GM12873 (cell line): Measurements from ENCODE around the gene BST1.

Source experiments
- TF ChIP-seq, protein P1 (sequence below): IDR thresholded peaks from 2 replicates; pipeline ENCODE4 v1.5.1; 2012; ENCODE audit warnings: low read depth, mild to moderate bottlenecking, moderate library complexity, low read length, control low read depth; ENCODE audit not compliant: insufficient read depth; ENCODE audit errors: missing control alignments

Gene BST1

DNA sequence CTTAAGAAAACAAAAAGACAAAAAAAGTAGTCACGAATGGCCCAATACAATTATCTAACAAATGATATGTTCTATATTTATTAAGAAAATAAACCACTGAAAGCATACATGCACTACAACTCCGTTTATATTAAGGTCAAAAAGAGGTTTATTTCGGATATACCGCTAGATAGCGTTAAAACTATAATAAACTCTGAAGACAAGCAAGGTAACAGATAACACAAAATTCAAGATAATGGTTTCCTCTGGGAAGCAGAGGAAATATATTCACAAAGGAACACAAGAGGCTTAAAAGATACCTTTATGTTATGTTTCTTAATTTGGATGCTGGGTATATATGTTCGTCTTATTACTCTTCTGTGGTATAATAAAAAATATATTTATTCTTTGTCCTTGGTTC, 26.0 kb upstream of the BST1 start:
- TF ChIP-seq, protein P1, sequence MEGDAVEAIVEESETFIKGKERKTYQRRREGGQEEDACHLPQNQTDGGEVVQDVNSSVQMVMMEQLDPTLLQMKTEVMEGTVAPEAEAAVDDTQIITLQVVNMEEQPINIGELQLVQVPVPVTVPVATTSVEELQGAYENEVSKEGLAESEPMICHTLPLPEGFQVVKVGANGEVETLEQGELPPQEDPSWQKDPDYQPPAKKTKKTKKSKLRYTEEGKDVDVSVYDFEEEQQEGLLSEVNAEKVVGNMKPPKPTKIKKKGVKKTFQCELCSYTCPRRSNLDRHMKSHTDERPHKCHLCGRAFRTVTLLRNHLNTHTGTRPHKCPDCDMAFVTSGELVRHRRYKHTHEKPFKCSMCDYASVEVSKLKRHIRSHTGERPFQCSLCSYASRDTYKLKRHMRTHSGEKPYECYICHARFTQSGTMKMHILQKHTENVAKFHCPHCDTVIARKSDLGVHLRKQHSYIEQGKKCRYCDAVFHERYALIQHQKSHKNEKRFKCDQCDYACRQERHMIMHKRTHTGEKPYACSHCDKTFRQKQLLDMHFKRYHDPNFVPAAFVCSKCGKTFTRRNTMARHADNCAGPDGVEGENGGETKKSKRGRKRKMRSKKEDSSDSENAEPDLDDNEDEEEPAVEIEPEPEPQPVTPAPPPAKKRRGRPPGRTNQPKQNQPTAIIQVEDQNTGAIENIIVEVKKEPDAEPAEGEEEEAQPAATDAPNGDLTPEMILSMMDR = no peak

DNA sequence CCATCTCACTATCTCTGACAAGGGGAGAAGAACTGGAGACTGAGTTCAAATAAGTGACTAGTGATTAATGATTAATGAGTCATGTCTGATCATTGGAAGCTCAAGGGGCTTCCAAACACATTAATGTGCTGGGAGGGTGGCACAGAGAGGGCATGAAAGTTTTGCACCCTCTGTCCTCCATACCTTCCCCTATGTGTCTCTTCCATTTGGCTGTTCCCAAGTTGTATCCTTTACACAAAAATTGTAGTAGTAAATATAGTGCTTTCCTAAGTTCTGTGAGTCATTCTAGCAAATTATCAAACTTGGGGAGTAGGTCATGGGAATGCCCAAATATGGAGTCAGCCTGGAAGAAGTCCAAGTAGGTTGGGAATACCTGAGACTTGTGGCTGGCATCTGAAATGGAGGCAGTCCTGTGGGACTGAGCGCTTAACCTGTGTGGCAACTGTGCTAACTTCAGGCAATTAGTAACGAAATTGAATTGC, 25.3 kb upstream of the BST1 start:
- TF ChIP-seq, protein P1 = no peak

DNA sequence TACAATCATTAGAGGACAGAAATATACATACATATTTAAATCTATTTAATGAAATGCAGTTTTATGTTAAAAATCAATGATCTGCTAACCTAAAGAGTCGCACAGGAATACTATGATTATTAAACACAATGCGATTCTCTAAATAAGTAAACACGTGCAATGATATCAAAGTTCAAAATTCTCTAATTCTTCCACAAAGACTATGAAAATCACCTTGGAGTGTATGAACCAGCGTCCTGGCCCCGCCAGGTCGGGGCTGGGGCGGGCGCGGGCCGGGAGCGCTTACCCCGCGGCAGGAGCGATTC, 21.8 kb upstream of the BST1 start:
- TF ChIP-seq, protein P1 = no peak

DNA sequence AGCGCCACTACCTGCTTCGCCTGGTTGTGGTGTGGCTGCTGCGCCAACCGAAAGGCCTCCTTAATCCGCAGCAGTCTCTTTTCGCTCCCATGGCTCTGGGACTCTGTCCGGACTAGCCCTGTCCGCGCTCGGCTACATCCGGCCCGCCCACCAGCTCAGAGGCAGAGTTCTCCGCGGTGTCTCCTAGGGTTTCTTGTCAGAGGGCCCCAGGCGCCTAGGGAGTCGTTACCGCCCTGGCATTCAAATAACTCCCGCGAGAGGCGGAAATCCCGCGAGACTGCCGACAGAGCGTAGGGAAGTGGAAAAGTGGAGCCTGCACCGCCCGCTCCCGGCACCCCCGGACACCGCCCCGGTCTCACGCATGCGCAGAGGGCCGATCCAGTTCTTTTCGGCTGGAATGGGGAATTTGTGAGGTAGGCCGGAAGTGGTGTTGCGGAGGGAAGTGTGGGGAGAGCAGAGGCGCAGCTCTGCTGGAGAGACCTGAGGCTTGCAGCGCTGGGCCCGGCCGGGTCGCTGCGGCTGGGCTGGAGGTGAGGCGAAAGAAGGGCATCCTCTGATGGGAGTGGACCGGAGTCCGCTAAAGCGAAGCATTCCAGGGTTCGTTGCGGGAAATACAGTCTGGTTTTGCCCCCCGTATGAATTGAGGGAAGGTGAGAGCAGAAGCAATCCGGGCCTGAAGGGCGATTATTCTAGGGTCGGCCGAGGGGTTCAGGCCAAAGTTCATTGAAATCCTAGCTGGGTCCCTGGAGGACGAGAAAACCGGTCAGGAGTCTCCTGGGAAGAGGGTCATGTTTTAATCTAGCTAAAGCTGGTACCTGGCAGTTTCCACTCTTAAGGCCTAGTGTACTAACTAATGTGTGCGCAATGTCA, 21.3 kb upstream of the BST1 start, which contains the start of gene FAM200B:
FAM200B (plus strand) TSS at position 456 of the 870 bp plus-strand sequence. CDS start 5,151 bp downstream, outside the sequence.
- TF ChIP-seq, protein P1 = no peak

DNA sequence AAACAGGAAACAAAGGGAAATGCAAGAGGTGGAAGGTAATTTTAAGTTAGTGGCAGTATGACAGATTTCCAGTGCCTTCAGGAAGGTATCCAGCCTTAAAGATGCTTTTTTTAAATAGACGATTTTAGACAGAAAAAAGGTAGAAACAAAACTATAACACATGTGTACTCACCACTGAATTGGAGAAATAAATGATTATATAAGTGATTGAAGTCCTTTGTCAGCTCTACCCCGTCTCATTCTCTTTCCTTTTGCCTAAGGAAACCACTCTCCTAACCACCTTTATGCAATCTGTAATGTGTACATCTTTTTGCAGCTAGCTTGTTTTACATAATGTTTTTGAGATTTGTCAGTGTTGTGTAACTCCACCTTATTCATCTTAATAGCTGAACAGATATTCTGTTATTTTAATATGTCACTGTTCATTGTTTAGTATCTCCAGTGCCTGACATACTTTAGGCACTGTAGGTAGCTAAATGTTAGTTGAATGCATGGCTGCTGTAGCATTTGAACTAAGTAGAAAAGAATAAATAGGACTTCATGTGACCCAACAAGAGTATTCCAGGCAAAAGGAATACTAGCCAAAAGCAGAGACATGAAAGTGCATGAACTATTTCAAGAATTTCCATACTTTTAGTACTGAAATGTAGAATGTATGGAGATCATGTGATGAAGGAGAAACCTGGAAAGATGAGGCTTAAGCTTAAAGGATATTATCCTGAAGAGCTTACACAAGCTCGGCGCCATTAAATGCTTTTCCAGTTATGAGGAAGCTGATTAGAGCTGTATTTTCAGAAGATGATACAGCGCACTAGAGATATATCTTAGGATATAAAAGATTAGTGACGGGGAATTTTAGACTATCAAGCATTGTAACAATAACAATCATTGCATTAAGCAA, 20.4 kb upstream of the BST1 start:
- TF ChIP-seq, protein P1 = no peak

DNA sequence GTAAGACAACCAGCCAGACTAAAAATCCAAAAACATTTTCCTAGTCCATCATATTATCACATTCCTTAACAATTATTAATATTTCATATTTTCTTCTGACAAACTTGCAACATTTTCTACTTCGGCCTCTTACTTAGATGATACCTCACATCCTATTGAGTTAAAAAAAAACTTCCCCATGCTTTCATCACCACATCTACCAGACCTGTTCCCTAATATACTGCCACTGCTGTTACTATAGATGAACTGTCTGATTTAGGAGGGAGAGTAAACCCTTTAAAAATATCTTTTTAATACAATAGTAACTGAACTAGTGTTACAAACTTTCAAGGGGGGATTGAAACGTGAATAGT, 19.7 kb upstream of the BST1 start:
- TF ChIP-seq, protein P1 = no peak

DNA sequence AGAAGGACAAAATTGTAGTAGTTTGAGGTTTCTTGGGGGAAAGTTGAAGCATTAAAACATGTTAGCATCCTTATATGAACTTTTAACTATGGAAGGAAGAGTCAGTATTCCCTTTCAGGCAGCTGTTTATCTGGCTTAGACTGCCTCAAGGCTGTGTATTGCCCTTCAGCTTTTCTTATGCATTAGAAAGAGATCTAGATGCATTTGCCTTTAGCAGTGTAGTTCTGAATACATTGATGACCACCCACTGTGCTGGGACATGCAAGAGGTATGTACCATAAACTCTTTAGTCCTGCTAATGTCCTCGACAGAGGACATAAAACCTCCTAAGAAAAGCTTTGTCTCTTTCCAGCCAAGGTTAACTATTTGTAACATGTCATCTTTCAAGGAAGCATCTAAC, 18.4 kb upstream of the BST1 start:
- TF ChIP-seq, protein P1 = no peak
